Rectal smooth muscle tissue (tissue), 1 donor: ENCODE measurements around the gene PLOD2.

ENCODE experiments used
- H3K27ac ChIP-seq: one replicate; pipeline ENCODE4 v1.7.0; 2013; ENCODE audit warnings: low read depth, low read length, inconsistent platforms
- H3K27me3 ChIP-seq: one replicate; pipeline ENCODE4 v1.7.0; 2013; ENCODE audit warnings: low read length; ENCODE audit not compliant: control insufficient read depth, insufficient read depth
- H3K36me3 ChIP-seq: one replicate; pipeline ENCODE4 v1.7.0; 2013; ENCODE audit warnings: low read length; ENCODE audit not compliant: control insufficient read depth, insufficient read depth
- H3K4me1 ChIP-seq: one replicate; pipeline ENCODE4 v1.7.0; 2013; ENCODE audit warnings: low read length; ENCODE audit not compliant: control insufficient read depth, insufficient read depth
- H3K4me3 ChIP-seq: one replicate; pipeline ENCODE4 v1.7.0; 2013; ENCODE audit warnings: low read length
- H3K9ac ChIP-seq: one replicate; pipeline ENCODE4 v1.7.0; 2013; ENCODE audit warnings: low read length

The PLOD2 gene

GRCh38 chr3:146160964-146161662, at the start of gene PLOD2:
TSS of gene PLOD2 (minus strand) at chr3:146161184. CDS start at chr3:146160989, 195 bp downstream.
- Histone ChIP-seq H3K9ac (peak within 1 kb of the TSS; percentile 84), H3K36me3 (no peaks in the 10 kb centered on the region), H3K27ac (peak within 1 kb of the TSS; percentile 94), H3K27me3 (no peaks in the 10 kb centered on the region), H3K4me3 (peak within 1 kb of the TSS; percentile 86), H3K4me1 (peaks cover 26% of the 10 kb centered on the region)

GRCh38 chr3:146209371-146209770, 48.4 kb upstream of the PLOD2 start:
- Histone ChIP-seq H3K27me3 (no peaks in the 10 kb centered on the region), H3K4me1 (no peaks in the 10 kb centered on the region), H3K36me3 (peaks cover 6% of the 10 kb centered on the region), H3K4me3 (no peak overlapping the region), H3K27ac (no peak overlapping the region), H3K9ac (no peak overlapping the region)

- H3K27me3 ChIP-seq = no peaks in the 10 kb centered on the region
- no peak overlapping the region for H3K4me3 ChIP-seq
- no peak overlapping the region for H3K27ac ChIP-seq
- H3K4me1 ChIP-seq = no peaks in the 10 kb centered on the region
- no peak overlapping the region for H3K9ac ChIP-seq
- H3K36me3 ChIP-seq = peaks cover 8% of the 10 kb centered on the region
Observed at GRCh38 chr3:146203776-146204175, 42.8 kb upstream of the PLOD2 start.

- Histone ChIP-seq H3K9ac (no peak overlapping the region), H3K4me1 (no peaks in the 10 kb centered on the region), H3K27ac (no peak overlapping the region), H3K36me3 (peaks cover 2% of the 10 kb centered on the region), H3K4me3 (no peak overlapping the region), H3K27me3 (no peaks in the 10 kb centered on the region)
Observed at GRCh38 chr3:146200461-146201220, 39.7 kb upstream of the PLOD2 start.

GRCh38 chr3:146199762-146200161, 38.8 kb upstream of the PLOD2 start:
- Histone ChIP-seq H3K27me3 (no peaks in the 10 kb centered on the region), H3K36me3 (peaks cover 2% of the 10 kb centered on the region), H3K4me1 (no peaks in the 10 kb centered on the region), H3K9ac (no peak overlapping the region), H3K4me3 (no peak overlapping the region), H3K27ac (no peak overlapping the region)

GRCh38 chr3:146196789-146197188, 35.8 kb upstream of the PLOD2 start:
- no peak overlapping the region for H3K9ac ChIP-seq
- no peaks in the 10 kb centered on the region for H3K27me3 ChIP-seq

GRCh38 chr3:146195605-146196004, 34.6 kb upstream of the PLOD2 start:
- Histone ChIP-seq H3K4me3 (no peak overlapping the region), H3K27ac (no peak overlapping the region)

More at GRCh38 chr3:146196789-146197188, 35.8 kb upstream of the PLOD2 start:
- no peaks in the 10 kb centered on the region for H3K4me1 ChIP-seq
- peaks cover 4% of the 10 kb centered on the region for H3K36me3 ChIP-seq
- no peak overlapping the region for H3K4me3 ChIP-seq
- no peak overlapping the region for H3K27ac ChIP-seq

GRCh38 chr3:146195030-146195429, 34.0 kb upstream of the PLOD2 start:
- H3K27me3 ChIP-seq = no peaks in the 10 kb centered on the region
- no peak overlapping the region for H3K27ac ChIP-seq
- no peaks in the 10 kb centered on the region for H3K4me1 ChIP-seq
- no peak overlapping the region for H3K9ac ChIP-seq
- H3K36me3 ChIP-seq = peaks cover 2% of the 10 kb centered on the region
- H3K4me3 ChIP-seq = no peak overlapping the region

More at GRCh38 chr3:146195605-146196004, 34.6 kb upstream of the PLOD2 start:
- no peaks in the 10 kb centered on the region for H3K4me1 ChIP-seq
- H3K36me3 ChIP-seq = peaks cover 4% of the 10 kb centered on the region
- H3K27me3 ChIP-seq = no peaks in the 10 kb centered on the region
- no peak overlapping the region for H3K9ac ChIP-seq

- Histone ChIP-seq H3K4me3 (no peak overlapping the region), H3K27ac (no peak overlapping the region), H3K9ac (no peak overlapping the region), H3K27me3 (no peaks in the 10 kb centered on the region), H3K36me3 (peaks cover 2% of the 10 kb centered on the region), H3K4me1 (no peaks in the 10 kb centered on the region)
Observed at GRCh38 chr3:146191051-146191450, 30.1 kb upstream of the PLOD2 start.

GRCh38 chr3:146189519-146190173, 28.7 kb upstream of the PLOD2 start:
- H3K9ac ChIP-seq = no peak overlapping the region
- H3K4me3 ChIP-seq = no peak overlapping the region
- H3K27me3 ChIP-seq = no peaks in the 10 kb centered on the region
- peaks cover 2% of the 10 kb centered on the region for H3K36me3 ChIP-seq
- H3K4me1 ChIP-seq = peaks cover under 1% of the 10 kb centered on the region
- H3K27ac ChIP-seq = no peak overlapping the region

- Histone ChIP-seq H3K27me3 (no peaks in the 10 kb centered on the region), H3K27ac (no peak overlapping the region), H3K36me3 (no peaks in the 10 kb centered on the region), H3K4me3 (no peak overlapping the region), H3K9ac (no peak overlapping the region), H3K4me1 (peaks cover 4% of the 10 kb centered on the region)
Observed at GRCh38 chr3:146187334-146187950, 26.5 kb upstream of the PLOD2 start.
